ENCODE data around the gene TTC28.

DNA sequence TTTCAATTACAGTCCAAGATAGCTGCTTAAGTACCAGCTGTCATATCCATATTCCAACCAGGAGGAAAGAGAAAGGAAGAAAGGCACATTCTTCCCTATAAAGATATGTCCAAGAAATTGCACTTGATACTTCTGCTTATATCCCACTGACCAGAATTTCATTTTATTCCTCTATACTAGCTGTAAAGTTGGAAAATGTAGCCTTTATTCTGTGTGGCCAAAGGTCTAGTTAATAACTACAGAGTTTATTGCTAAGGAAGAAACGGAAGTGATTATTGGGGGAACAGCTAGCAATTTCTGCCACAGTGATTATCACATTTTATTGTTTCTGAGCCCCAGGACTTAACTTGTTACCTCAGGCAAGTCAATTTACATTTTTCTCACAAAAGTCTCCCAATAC, 213.8 kb downstream of the TTC28 start:
- TF ChIP-seq, protein P1, sequence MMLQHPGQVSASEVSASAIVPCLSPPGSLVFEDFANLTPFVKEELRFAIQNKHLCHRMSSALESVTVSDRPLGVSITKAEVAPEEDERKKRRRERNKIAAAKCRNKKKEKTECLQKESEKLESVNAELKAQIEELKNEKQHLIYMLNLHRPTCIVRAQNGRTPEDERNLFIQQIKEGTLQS (IDR thresholded peaks at IDR 0.05), result no peak
- TF ChIP-seq RAD21 (IDR thresholded peaks at IDR 0.05; ENCODE audit: low read depth) (no peak), EZH2phosphoT487 (IDR thresholded peaks at IDR 0.05; ENCODE audit: borderline replicate concordance) (no peak), ZNF274 (IDR thresholded peaks at IDR 0.05; ENCODE audit: low read depth, low read length) (no peak), TCF7L2 (IDR thresholded peaks at IDR 0.05; ENCODE audit: borderline replicate concordance, extremely low read depth, insufficient read depth, insufficient read length) (no peak), CEBPB (IDR thresholded peaks at IDR 0.05; ENCODE audit: low read depth) (no peak), FOSL1 (IDR thresholded peaks at IDR 0.05; ENCODE audit: low read depth) (no peak), POLR2A (IDR thresholded peaks at IDR 0.05; ENCODE audit: borderline replicate concordance, extremely low read depth, insufficient read depth, insufficient read length) (no peak), EZH2 (IDR thresholded peaks at IDR 0.05) (no peak)
- TF ChIP-seq, protein P2, sequence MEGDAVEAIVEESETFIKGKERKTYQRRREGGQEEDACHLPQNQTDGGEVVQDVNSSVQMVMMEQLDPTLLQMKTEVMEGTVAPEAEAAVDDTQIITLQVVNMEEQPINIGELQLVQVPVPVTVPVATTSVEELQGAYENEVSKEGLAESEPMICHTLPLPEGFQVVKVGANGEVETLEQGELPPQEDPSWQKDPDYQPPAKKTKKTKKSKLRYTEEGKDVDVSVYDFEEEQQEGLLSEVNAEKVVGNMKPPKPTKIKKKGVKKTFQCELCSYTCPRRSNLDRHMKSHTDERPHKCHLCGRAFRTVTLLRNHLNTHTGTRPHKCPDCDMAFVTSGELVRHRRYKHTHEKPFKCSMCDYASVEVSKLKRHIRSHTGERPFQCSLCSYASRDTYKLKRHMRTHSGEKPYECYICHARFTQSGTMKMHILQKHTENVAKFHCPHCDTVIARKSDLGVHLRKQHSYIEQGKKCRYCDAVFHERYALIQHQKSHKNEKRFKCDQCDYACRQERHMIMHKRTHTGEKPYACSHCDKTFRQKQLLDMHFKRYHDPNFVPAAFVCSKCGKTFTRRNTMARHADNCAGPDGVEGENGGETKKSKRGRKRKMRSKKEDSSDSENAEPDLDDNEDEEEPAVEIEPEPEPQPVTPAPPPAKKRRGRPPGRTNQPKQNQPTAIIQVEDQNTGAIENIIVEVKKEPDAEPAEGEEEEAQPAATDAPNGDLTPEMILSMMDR (IDR thresholded peaks at IDR 0.05 in 2 of 3, conservative IDR thresholded peaks at IDR 0.05 in 1 of 3; ENCODE audit: borderline replicate concordance in 1 of 3, insufficient read depth in 1 of 3, low read depth in 2 of 3, low read length in 2 of 3), result no peak
- TF ChIP-seq, protein P3, sequence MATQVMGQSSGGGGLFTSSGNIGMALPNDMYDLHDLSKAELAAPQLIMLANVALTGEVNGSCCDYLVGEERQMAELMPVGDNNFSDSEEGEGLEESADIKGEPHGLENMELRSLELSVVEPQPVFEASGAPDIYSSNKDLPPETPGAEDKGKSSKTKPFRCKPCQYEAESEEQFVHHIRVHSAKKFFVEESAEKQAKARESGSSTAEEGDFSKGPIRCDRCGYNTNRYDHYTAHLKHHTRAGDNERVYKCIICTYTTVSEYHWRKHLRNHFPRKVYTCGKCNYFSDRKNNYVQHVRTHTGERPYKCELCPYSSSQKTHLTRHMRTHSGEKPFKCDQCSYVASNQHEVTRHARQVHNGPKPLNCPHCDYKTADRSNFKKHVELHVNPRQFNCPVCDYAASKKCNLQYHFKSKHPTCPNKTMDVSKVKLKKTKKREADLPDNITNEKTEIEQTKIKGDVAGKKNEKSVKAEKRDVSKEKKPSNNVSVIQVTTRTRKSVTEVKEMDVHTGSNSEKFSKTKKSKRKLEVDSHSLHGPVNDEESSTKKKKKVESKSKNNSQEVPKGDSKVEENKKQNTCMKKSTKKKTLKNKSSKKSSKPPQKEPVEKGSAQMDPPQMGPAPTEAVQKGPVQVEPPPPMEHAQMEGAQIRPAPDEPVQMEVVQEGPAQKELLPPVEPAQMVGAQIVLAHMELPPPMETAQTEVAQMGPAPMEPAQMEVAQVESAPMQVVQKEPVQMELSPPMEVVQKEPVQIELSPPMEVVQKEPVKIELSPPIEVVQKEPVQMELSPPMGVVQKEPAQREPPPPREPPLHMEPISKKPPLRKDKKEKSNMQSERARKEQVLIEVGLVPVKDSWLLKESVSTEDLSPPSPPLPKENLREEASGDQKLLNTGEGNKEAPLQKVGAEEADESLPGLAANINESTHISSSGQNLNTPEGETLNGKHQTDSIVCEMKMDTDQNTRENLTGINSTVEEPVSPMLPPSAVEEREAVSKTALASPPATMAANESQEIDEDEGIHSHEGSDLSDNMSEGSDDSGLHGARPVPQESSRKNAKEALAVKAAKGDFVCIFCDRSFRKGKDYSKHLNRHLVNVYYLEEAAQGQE (IDR thresholded peaks at IDR 0.05; ENCODE audit: low read depth), result no peak
